OCI-LY3 (cell line): ENCODE measurements around the gene TFR2.

Experiments used
- EZH2phosphoT487 ChIP-seq: fragments of 200-600 bp; shearing (Covaris generic); IDR thresholded peaks from 2 replicates; pipeline ENCODE4 v1.6.1; 2018; ENCODE audit warnings: antibody characterized with exemption, mixed run types, low read depth
- TF ChIP-seq, protein P1 (sequence below): fragments of 200-600, 300-600 bp; sonication (generic); IDR thresholded peaks from 2 replicates; pipeline ENCODE4 v1.5.1; 2014; ENCODE audit warnings: antibody characterized with exemption, low read length, low read depth

DNA sequence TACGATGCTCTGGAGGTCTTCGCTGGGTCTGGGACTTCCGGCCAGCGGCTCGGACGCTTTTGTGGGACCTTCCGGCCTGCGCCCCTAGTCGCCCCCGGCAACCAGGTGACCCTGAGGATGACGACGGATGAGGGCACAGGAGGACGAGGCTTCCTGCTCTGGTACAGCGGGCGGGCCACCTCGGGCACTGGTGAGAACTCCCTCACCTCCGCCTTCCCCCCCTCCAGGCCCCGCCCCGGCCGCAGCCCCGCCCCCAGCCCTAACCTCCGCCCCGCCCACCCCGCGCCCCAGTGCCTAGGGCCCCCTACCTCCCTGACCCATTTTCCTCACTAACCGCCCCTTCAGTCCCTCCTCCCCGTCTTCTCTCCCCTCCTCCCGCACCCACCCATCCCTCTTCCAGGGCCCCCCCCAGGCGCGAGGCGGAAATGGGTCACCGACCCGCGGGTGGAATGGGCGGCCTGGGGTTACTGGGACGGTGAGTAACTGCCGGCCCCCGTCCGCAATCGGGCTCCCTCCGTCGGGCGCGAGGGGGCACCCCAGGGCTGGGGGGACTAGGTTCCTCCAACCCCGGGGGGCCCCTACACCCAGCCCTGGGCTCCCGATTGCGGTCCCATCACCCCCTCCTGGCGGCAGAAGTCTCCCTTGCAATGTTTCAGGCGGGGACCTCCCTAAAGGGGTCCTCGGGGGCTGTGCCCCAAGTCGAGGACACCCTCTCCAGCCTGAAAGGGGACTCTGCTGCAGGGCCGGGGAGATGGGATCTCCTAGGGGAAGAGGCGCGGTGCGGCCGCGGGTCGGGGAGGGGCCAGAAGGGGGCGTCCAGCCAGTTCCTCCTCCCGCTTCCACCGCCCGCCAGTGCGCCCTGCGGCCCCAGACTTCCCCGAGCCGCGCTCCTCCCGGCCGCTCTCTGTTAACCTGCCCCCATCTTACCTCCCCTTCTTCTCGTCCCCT, 37.0 kb downstream of the TFR2 start:
- TF ChIP-seq, protein P1, sequence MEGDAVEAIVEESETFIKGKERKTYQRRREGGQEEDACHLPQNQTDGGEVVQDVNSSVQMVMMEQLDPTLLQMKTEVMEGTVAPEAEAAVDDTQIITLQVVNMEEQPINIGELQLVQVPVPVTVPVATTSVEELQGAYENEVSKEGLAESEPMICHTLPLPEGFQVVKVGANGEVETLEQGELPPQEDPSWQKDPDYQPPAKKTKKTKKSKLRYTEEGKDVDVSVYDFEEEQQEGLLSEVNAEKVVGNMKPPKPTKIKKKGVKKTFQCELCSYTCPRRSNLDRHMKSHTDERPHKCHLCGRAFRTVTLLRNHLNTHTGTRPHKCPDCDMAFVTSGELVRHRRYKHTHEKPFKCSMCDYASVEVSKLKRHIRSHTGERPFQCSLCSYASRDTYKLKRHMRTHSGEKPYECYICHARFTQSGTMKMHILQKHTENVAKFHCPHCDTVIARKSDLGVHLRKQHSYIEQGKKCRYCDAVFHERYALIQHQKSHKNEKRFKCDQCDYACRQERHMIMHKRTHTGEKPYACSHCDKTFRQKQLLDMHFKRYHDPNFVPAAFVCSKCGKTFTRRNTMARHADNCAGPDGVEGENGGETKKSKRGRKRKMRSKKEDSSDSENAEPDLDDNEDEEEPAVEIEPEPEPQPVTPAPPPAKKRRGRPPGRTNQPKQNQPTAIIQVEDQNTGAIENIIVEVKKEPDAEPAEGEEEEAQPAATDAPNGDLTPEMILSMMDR, result peak; percentile 54
- no peak for TF ChIP-seq EZH2phosphoT487
